Measurements from ENCODE around the gene GYG2. TPM values are rescaled to one million over a fixed set of nuclear protein-coding genes. Genes with fewer than 3 reads are reported as not detected.
"Not testable (repeated sequence)": the region's sequence is repeated elsewhere in the genome, so short reads cannot be mapped to it uniquely, and the experiment has no call there.

GYG2 gene
- 9.2 TPM for polyA plus RNA-seq (2013, experiment 1 of 2; ENCODE audit: insufficient read length)
- polyA plus RNA-seq (2013, experiment 2 of 2; ENCODE audit: insufficient read length) = 9.2 TPM

DNA sequence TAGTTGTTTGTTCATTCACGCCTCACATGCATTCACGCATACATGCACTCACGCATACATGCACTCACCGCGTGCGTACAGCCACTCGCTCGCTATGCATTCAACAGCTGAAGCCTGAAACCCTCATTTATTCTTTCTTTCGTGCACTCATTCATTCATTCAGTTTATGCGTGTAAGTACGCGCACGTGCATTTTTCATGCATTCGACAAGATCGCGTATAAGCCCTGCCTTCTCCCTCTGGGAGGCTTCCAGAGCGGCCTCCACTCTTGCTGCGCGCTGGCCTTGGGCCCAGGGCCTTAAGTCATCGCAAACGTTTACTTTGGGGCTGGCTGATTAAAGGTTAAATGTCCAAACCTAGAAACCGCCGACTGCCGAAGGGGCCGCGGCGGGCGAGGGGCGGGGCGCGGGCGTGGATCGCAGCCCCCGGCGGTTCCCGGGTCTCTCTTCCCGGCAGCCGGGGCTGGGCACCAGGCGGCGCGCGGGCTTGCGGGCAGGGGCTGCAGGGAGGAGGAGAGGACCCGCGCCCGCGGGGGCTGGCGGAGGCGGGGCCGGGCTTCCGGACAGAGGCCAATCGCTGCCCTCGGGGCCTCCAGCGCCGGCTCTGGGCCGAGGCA, at the start of gene GYG2:
GYG2 (plus strand) TSS at position 587 of the 615 bp plus-strand sequence. CDS start 1,259 bp downstream, outside the sequence.
- peak; percentile 20 for DNase-seq

DNA sequence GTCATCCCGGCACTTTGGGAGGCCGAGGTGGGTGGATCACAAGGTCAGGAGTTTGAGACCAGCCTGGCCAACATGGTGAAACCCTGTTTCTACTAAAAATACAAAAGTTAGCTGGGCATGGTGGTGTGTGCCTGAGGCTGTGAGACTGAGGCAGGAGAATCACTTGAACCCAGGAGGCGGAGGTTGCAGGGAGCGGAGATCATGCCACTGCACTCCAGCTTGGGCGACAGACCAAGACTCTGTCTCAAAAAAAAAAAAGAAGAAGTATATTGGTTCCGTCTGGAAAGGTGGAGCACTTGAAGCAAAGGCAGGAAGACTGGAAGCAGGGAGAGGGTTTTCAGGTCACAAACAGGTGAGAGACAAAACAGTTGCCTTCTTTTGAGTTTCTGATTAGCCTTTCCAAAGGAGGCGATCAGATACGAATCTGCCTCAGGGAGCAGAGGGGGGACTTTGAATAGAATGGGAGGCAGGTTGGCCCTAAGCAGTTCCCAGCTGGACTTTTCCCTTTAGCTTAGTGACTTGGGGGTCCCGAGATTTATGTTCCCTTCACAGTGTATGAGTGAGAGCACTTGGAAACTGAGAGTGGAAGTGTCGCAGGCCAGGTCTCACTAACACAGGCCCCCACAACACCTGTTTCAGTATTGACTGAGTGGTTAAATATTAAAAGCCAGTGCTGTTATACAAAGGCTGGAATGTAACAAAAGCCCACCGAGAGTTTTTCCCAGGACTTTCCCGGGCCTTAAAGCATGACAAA, 48.1 kb upstream of the GYG2 start:
- DNase-seq = not testable (repeated sequence)

- no peak for DNase-seq
These were observed 47.5 kb upstream of the GYG2 start for GRCh38 chrX:2781226-2781571.

DNA sequence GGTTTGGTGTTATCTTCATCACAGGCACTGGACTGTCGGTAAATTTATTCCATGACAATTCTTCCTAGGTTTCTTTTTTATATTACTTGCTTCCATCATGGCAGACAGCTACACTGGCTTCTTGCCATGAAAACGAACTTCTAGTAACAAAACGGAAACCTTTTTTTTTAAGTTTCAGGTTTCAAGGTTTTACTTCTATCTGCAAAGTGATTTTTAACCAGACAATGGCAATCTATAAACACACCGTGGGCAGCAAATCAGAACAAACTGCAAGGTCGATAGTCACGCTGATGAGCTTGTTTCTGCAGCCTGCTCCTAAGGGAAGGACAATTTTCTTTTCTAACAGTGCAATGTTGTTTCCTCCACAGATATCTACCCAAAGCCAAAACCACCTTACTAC, 47.0 kb upstream of the GYG2 start:
- DNase-seq = no peak

- no peak for DNase-seq
These were observed 46.6 kb upstream of the GYG2 start for GRCh38 chrX:2782171-2782570.

DNA sequence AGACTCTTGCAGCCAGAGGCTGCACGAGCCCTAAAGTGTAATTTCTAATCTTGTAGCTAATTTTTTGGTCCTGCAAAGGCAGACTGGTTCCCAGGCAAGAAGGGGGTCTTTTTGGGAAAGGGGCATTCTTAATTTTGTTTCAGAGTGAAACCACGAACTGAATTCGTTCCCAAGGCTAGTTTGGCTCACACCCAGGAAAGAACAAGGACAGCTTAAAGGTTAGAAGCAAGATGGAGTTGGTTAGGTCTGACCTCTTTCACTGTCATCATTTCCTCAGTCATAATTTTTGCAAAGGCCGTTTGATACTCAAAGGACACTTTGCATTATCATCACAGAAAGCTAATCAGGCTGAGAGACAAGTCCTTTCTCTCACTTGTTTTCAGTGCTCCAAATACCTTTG, 46.0 kb upstream of the GYG2 start:
- no peak for DNase-seq

- DNase-seq = no peak
These were observed 44.7 kb upstream of the GYG2 start for GRCh38 chrX:2784026-2784425.

- no peak for DNase-seq
These were observed 43.2 kb upstream of the GYG2 start for GRCh38 chrX:2785538-2785937.

- DNase-seq = no peak
These were observed 39.8 kb upstream of the GYG2 start for GRCh38 chrX:2788980-2789379.

- no peak for DNase-seq
These were observed 39.2 kb upstream of the GYG2 start for GRCh38 chrX:2789569-2789968.

DNA sequence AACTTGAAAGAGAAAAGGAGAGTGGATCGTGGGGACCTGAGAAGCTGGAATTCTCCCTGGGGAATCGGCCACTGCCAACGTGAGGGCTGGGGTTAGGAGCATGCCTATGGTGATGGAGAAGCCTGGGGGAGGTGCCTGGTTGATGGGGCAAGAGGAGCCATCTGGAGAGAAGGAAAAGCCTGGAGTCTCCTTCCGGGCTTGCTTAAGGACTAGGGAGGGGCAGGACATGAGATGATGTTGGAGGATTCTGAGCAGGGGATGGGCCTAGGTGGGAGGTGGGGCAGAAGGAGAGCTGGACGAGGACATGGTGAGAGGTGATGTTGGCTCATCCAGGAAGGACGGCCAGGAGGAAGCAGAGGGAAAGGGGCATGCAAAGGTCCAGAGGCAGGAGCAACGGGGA, 35.0 kb upstream of the GYG2 start:
- no peak for DNase-seq

DNA sequence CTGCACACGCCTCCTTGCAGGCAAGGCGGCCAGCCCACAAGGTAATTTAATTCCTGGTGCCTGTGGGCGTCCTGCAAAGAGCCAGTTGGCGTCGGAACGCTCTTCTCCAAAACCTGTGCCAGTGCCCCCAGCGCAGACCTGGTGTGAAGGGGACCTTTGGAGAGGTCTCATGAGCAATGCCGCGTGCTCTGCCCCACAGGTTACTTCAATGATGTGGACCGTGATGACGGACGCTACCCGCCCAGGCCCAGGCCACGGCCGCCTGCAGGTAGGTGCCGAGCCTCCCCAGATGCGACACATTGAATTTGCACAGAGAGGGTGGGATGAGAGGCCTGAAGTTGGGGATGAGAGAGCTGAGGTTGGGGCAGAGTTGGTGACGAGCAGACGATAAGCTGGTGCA, 34.4 kb upstream of the GYG2 start:
- no peak for DNase-seq

- DNase-seq = not testable (repeated sequence)
These were observed 31.9 kb upstream of the GYG2 start for GRCh38 chrX:2796808-2797207.

DNA sequence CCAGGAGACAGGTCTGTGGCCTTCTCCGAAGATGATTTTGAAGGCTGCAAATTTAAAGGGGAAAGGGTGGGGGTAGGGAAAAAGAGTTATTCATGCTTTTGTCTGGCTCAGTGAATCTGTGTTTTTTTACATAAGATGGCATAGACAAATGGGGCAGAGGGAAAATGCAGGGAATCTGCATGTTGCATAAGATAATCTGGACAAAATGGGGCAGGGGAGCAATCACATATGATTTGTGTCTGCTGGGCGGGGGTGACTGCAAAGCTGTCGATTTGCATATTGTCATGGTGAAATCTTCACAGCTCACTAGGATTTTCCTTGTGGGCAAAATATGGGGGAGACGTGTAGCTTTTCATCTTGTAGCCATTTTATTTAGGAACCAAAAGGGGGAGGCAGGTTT, 29.4 kb upstream of the GYG2 start:
- no peak for DNase-seq

- not testable (repeated sequence) for DNase-seq
These were observed 28.8 kb upstream of the GYG2 start for GRCh38 chrX:2799980-2800379.

DNA sequence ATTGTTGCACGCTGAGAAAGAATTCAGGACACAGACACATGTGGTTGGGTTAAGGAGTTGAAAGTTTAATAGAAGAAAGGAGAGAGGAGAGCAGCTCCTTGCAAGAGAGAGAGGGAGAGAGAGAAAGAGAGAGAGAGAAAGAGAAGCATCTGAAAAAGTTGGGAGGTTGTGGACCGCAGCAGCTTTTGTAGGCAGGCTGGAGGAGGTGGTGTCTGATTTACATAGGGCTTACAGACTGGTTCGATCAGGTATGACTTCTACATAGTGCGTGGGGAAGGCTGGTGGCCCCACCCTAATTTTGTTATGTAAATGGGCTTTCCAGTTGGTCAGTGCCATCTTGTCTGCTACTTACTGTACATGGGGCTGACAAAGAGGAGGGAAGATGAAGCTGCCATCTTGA, 27.5 kb upstream of the GYG2 start:
- DNase-seq = no peak

DNA sequence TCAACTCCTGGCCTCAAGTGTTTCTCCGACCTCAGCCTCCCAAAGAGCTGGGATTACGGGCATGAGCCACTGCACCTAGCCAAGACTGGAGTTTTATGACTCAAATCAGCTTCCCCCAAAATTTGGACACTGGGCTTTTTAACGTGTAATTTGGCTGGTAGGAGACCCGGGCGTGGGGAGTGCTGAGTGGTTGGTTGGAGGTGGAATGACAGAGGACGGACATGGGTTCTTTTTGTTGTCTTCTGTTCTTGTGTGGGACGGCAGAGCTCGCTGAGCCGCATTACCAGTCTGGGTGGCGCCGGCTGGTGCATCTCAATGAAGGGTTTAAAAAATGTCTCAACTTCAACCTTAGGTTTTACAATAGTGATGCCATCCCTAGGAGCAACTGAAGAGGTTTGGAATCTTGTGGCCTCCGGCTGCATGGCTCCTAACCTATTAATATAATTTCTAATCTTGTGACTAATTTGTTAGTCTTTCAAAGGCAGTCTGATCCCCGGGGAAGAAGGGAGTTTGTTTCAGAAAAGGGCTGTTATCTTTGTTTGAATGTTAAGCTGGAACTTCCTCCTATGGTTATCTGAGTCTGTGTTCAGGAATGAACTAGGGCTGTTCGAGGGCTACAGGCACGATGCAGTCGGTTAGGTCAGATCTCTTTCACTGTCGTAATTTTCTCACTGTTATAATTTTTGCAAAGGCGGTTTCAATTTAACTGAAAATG, 26.2 kb upstream of the GYG2 start:
- DNase-seq = peak; percentile 35

- not testable (repeated sequence) for DNase-seq
These were observed 25.2 kb upstream of the GYG2 start for GRCh38 chrX:2803486-2803885.

DNA sequence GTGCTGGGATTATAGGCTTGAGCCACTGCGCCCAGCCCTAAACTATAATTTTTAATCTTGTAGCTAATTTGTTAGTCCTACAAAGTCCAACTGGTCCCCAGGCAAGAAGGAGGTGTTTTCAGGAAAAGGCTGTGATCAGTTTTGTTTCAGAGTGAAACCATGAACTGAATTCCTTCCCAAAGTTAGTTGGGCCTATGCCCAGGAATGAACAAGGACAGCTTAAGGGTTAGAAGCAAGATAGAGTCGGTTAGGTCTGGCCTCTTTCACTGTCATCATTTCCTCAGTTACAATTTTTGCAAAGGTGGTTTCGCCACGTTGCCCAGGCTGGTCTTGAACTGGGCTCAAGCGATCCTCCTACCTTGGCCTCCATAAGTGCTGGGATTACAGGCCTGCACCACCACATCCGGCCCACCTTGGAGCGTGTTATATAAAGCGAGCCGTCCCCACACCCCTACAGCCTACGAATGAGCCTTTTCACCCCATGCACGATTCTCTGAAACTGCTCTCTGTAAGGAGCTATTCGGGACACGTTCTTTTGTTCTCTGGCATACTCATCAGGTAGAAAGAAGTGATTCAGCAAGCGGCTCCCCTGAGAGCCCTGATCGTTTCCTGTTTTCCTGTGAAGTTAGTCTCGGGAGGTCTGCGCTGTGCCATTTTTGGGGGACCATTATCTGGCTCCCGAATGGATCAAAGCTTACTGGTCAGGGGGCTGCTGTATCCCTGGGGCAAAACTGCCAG, 24.5 kb upstream of the GYG2 start:
- peak; percentile 16 for DNase-seq

- peak; percentile 81 for DNase-seq
These were observed 23.9 kb upstream of the GYG2 start for GRCh38 chrX:2804858-2805257.

DNA sequence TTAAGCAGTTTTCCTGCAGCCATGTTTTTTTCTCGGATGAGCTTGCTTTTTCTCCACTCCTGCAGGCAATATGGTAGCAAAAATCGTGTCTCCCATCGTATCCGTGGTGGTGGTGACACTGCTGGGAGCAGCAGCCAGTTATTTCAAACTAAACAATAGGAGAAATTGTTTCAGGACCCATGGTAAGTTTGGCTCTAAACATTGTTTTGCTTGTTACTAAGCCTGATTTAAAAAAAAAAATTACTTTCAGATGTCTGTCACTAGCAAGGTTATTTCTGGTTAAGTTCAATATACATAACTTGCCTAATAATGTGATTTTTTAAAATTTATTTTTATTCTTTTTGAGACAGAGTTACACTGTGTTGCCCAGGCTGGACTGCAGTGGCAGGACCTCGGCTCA, 17.5 kb upstream of the GYG2 start:
- peak; percentile 6 for DNase-seq

DNA sequence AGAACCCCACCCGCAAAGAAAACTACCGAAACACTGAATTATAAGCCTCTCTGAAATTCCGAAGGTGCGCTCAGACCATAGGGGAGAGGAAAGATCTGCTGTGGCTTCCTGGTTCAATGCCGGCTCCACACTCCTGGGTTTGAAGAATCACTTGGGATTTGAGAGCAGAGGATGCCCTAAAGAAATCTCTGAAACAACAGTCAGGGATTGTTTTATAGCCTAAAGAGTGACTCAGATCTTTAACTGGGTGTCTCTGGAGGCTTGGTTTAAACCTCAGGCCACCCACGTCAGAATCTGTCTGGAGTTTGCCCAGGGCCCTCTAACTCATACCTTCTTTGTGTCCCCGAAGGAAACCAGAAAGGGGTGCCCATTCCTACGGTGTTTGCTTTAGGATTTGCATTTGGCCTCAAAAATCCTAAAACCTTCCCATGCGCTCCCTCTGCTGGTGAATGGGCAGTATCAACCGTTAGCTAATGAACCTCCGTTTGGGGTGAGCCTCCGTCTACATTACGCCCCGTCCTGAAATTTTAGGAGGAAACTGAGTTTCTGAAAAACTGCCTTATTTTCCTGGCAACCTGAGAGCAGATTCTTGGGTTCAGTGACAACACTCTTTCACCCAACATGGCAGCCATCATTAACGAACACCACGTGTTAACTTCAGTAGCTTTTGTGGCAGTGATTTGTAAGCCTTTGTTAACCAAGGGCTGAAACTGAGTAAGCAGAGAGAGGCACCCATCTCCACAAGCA, 16.4 kb upstream of the GYG2 start:
- peak; percentile 36 for DNase-seq
